EL (cell line): ENCODE results near the gene CA5B.
A peak's percentile ranks its signal among the peaks of the same experiment; 100 is the strongest.
"Not testable (repeated sequence)": the region's sequence is repeated elsewhere in the genome, so short reads cannot be mapped to it uniquely, and the experiment has no call there.

Source experiments
- DNase-seq: peaks from one replicate; pipeline ENCODE4 v3.0.0-alpha.2; 2016

The CA5B gene

GRCh38 chrX:15737959-15738902 is at the start of gene CA5B:
CA5B (plus strand) TSS chrX:15738270; CDS start chrX:15750024, 11,754 bp downstream.
- DNase-seq, result peak; percentile 81

DNA sequence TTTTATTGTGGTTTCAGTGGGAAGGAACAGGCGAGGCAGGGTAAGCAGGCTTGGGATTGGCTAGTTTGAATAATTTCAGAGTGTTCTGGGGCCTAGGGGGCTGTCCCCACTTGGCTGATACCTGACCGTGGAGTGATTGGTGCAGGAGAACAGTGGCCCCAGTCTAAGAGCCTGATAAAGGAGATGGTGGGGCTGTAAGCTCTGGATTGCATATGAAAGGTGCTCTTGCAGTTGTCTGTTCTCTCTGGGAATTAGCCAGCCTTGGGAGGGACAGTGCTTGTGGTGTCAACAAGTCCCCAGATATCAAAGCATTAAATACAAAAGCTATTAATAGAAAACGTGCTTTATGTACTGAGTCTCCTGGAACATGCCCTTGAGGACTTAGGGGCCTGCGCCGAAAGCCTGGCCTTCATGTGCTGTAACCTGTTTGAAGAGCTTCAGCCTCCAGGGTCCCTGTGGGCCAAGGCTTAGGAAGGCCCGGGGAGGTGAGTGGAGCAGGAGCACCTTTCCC is 43.1 kb upstream of the CA5B start:
- no peak for DNase-seq

- no peak for DNase-seq
Measured at GRCh38 chrX:15696516-15696915, 41.6 kb upstream of the CA5B start.

DNA sequence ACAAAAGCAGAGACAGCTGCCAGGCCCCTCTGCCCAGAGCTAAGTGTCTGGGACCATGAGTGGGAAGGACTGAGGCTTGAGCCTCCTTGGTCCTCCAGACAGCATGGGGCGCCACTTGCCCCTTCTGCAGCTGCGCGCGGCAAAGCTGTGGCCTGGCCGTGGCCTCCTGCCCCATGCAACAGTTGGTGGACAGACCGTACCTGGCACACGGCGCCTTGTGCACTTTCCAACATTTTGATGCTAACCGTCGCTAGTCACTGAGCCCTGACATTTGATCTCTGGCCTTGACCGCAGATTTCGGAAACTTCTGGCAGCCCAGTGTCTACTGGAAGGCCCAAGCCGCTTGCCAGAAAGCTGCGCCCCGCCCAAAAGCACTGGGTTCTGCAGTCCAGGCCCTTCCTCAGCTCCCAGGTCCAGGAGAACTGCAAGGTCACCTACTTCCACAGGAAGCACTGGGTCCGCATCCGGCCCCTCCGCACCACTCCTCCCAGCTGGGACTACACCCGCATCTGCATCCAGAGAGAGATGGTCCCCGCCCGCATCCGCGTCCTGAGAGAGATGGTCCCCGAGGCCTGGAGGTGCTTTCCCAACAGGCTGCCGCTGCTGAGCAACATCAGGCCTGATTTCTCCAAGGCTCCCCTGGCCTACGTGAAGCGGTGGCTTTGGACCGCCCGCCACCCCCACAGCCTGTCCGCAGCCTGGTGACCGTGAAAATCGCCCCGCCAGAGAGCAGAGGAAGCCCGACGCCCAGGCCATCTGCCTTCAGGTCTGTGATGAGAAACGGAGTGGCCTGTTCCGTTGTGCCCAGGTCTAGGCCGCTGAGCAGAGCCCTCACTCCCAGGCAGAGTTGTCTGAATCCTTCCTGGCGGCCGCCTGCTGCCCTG is 35.3 kb upstream of the CA5B start:
- DNase-seq, result no peak

DNA sequence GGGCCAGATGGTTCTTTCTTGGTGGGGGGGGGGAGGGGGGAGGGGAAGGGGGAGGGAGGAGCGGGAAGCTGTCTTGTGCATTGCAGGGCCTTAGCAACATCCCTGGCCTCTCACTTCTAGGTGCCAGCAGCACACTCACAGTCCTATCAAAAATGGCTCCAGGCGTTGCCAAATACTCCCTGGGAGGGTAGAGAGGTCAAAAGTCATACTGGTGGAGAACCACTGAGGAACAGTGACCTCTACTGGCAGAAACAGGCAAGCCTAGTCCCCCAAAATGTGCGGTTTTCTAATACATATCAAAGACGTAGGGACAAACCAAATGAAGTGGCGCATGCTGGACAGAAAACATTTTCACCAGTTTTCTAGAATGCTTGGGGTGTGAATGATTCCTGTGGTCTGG is 34.3 kb upstream of the CA5B start:
- DNase-seq, result not testable (repeated sequence)

- DNase-seq, result not testable (repeated sequence)
Measured at GRCh38 chrX:15704273-15704672, 33.8 kb upstream of the CA5B start.

DNA sequence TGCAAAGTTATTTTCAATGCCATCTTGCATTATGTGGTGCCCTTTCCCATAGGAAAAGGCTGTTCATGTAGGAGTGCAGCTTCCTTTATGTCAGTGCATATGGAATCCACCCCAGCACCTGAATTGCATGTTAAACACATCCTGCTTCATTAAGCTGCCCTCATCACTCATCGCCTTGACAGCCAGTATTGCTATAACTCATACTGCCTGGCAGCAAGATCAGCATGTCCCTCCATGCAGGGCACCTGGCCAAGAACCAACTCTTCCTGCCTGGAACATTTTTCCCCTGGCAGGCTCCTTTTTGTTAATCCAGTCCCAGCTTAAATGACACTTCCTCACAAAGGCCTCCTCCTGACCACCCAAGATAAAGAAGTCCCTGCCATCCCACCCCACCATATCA is 23.5 kb upstream of the CA5B start:
- DNase-seq, result no peak

GRCh38 chrX:15718283-15718970 is 19.6 kb upstream of the CA5B start:
- no peak for DNase-seq

- no peak for DNase-seq
Measured at GRCh38 chrX:15719324-15719968, 18.6 kb upstream of the CA5B start.

DNA sequence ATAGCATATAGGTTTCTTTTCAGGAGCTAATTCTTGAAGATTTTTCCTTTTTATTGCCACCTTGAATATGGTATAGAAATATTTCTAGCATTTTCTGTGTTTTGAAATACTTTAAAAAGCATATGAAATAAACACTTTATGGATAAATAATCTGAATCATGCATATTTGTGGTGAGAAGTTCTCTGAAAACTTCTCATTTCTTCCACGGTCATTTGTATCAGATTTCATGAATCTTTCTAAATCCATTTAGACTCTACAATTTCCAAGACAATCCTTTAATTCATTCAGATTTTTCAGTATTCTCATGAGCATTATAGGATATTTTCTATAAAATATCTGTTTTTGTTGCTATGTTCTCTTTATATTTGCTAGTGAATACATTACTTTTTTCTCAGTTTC is 16.2 kb upstream of the CA5B start:
- no peak for DNase-seq

- DNase-seq, result no peak
Measured at GRCh38 chrX:15723887-15724517, 14.1 kb upstream of the CA5B start.

- no peak for DNase-seq
Measured at GRCh38 chrX:15724911-15725310, 13.2 kb upstream of the CA5B start.

- DNase-seq, result not testable (repeated sequence)
Measured at GRCh38 chrX:15731368-15731767, 6.7 kb upstream of the CA5B start.

GRCh38 chrX:15737190-15737958 is 696 bp upstream of the CA5B start:
- DNase-seq, result no peak

DNA sequence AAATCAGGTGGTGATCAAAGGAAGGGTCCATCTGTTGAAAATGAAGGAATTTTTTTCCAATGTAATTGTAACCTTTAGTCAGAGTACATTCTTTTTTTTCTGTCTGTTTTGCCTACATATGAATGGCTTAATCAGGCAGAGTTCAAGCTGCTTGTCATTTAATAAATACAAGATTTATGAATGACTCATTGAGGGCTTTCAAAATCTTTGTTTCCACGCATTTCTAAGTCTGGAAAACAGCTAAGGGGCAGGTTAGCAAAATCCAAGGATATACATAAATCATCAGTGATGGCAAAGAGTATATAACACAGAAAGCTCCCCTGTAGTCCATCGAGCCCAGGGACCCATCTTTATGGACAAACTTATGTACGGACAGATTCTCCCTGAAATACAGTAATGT is 1.8 kb downstream of the CA5B start:
- DNase-seq, result no peak

DNA sequence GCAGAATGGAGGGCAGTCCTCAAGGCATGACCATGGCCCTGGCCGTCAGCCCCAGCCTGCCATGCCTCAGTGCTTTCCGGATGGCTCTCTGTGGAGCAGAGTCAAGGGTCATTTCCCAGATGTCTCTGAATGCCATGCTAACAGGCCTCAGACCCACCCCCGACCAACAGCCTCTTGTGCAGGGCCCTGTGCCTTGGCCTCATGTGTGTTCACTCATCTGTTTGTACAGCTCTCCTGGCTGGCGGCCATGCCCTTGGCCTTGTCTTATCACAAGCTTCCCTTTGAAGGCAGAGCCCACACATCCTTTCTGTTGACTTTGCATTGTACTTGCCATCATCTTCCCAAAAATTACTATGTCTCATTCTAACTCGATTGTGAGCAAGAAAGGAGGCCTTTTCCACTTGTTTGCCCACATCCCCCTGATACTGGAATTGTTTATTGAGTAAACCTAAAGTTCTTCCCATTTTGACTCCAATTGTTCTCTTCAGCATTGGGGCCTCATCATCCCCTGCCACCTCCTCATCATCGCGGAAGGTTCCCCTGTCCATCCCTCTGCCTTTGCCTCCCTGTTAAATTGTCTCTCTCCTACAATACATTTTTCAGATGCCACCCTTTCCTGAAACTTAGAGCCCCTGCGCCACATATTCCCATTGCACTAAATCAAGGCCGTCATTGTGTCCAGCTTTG is 6.3 kb downstream of the CA5B start:
- DNase-seq, result peak; percentile 1

- peak; percentile 11 for DNase-seq
Measured at GRCh38 chrX:15745179-15745578, 7.1 kb downstream of the CA5B start.

- not testable (repeated sequence) for DNase-seq
Measured at GRCh38 chrX:15746651-15747050, 8.6 kb downstream of the CA5B start.

GRCh38 chrX:15747626-15748173 is 9.6 kb downstream of the CA5B start:
- DNase-seq, result no peak

- no peak for DNase-seq
Measured at GRCh38 chrX:15748841-15749240, 10.8 kb downstream of the CA5B start.
